GM10847 (cell line): ENCODE data around the gene MAGEB18.

ENCODE experiments used
- POLR2A ChIP-seq: IDR thresholded peaks from 2 replicates; pipeline ENCODE4 v1.6.1; 2011; ENCODE audit not compliant: insufficient read length; ENCODE audit errors: extremely low read depth

The MAGEB18 gene

GRCh38 chrX:26138274-26138673 lies at the start of gene MAGEB18:
Gene MAGEB18 (plus strand): TSS chrX:26138343. CDS start chrX:26138986, 643 bp downstream.
- no peak for TF ChIP-seq POLR2A

GRCh38 chrX:26100421-26100920 lies 37.7 kb upstream of the MAGEB18 start:
- TF ChIP-seq POLR2A: no peak

- no peak for TF ChIP-seq POLR2A
These were observed 29.0 kb upstream of the MAGEB18 start for GRCh38 chrX:26109142-26109541.

GRCh38 chrX:26146024-26146423 lies 7.9 kb downstream of the MAGEB18 start:
- TF ChIP-seq POLR2A: no peak

- TF ChIP-seq POLR2A: no peak
These were observed 22.2 kb downstream of the MAGEB18 start, which contains the start of gene MAGEB6B for GRCh38 chrX:26160301-26160700. Gene MAGEB6B (plus strand): TSS chrX:26160601. CDS start chrX:26160601, 0 bp downstream.
